Adipose tissue (tissue), 3 donors: ENCODE measurements around the gene CEACAM18. TPM values are rescaled to one million over a fixed set of nuclear protein-coding genes. Genes with fewer than 3 reads are reported as not detected.
"Not testable (repeated sequence)": the region's sequence is repeated elsewhere in the genome, so short reads cannot be mapped to it uniquely, and the experiment has no call there.

Experiments
- H3K27ac ChIP-seq: one replicate; pipeline ENCODE4 v1.5.1; 2013; ENCODE audit warnings: low read depth, low read length
- WGBS, 3 donors: extraction: QIAGEN DNeasy Blood & Tissue Kit; methylation state at CpG; one replicate each; pipeline ENCODE4 v1.1.7; 2013; 5-methylcytosine and 5-hydroxymethylcytosine counted together
- polyA plus RNA-seq, 3 donors: library from polyadenylated mRNA; stranded (reverse); fragments of 200-250 nt; gene quantifications; one replicate each; pipeline ENCODE4 v1.2.3, GENCODE V29; 2013
- donor health status: healthy with polysubstance abuse.
- donor health status: Bipolar disorder and iron deficiency.
- donor health status: healthy.

CEACAM18 gene
- not detected for polyA plus RNA-seq

- no peak within 1 kb of the TSS for H3K27ac ChIP-seq
- 51 to 69% (median 67%) methylated on average over 14 to 17 of the region's 17 CpGs for WGBS, 3 donors
Observed at GRCh38 chr19:51478381-51479234, at the start of gene CEACAM18. CEACAM18 (plus strand) TSS chr19:51478539.

GRCh38 chr19:51430221-51430620, 48.1 kb upstream of the CEACAM18 start:
- WGBS, 3 donors: 34 to 63% (median 54%) methylated on average over 3 of the region's 3 CpGs
- no peak overlapping the region for H3K27ac ChIP-seq

- no peak overlapping the region for H3K27ac ChIP-seq
- WGBS, 3 donors: 34 to 53% (median 42%) methylated on average over 3 of the region's 3 CpGs
Observed at GRCh38 chr19:51431124-51431523, 47.2 kb upstream of the CEACAM18 start.

GRCh38 chr19:51433043-51433442, 45.3 kb upstream of the CEACAM18 start:
- WGBS, 3 donors: 40 to 58% (median 42%) methylated on average over 4 of the region's 4 CpGs

GRCh38 chr19:51434456-51434855, 43.9 kb upstream of the CEACAM18 start:
- WGBS, 3 donors: 77 to 82% (median 80%) methylated on average over 1 of the region's 1 CpG
- no peak overlapping the region for H3K27ac ChIP-seq

More at GRCh38 chr19:51433043-51433442, 45.3 kb upstream of the CEACAM18 start:
- H3K27ac ChIP-seq: no peak overlapping the region

GRCh38 chr19:51439021-51439465, 39.3 kb upstream of the CEACAM18 start:
- H3K27ac ChIP-seq: no peak overlapping the region
- 38 to 57% (median 54%) methylated on average over 5 of the region's 5 CpGs for WGBS, 3 donors

GRCh38 chr19:51440052-51440451, 38.3 kb upstream of the CEACAM18 start:
- WGBS, 3 donors: 68 to 80% (median 70%) methylated on average over 2 of the region's 2 CpGs
- no peak overlapping the region for H3K27ac ChIP-seq

- 22 to 34% (median 30%) methylated on average over 11 of the region's 11 CpGs for WGBS, 3 donors
- H3K27ac ChIP-seq: no peak overlapping the region
Observed at GRCh38 chr19:51440846-51441409, 37.4 kb upstream of the CEACAM18 start.

- H3K27ac ChIP-seq: no peak overlapping the region
- 42 to 56% (median 44%) methylated on average over 31 of the region's 31 CpGs for WGBS, 3 donors
Observed at GRCh38 chr19:51441410-51442390, 36.6 kb upstream of the CEACAM18 start.

GRCh38 chr19:51447510-51447909, 30.8 kb upstream of the CEACAM18 start:
- not testable (repeated sequence) for H3K27ac ChIP-seq
- WGBS, 3 donors: 74 to 89% (median 76%) methylated on average over 3 of the region's 3 CpGs

GRCh38 chr19:51448011-51448410, 30.3 kb upstream of the CEACAM18 start:
- 78 to 87% (median 84%) methylated on average over 7 of the region's 7 CpGs for WGBS, 3 donors
- no peak overlapping the region for H3K27ac ChIP-seq

- H3K27ac ChIP-seq: no peak overlapping the region
- WGBS, 3 donors: 34 to 56% (median 34%) methylated on average over 13 of the region's 13 CpGs
Observed at GRCh38 chr19:51448411-51449016, 29.8 kb upstream of the CEACAM18 start.

- H3K27ac ChIP-seq: no peak overlapping the region
- 74 to 85% (median 81%) methylated on average over 5 of the region's 5 CpGs for whole genome bisulfite sequencing, 3 donors
Observed at GRCh38 chr19:51450730-51451307, 27.5 kb upstream of the CEACAM18 start.

- 63 to 72% (median 68%) methylated on average over 11 of the region's 11 CpGs for WGBS, 3 donors
- no peak overlapping the region for H3K27ac ChIP-seq
Observed at GRCh38 chr19:51456541-51457290, 21.6 kb upstream of the CEACAM18 start.

GRCh38 chr19:51457351-51458013, 20.9 kb upstream of the CEACAM18 start:
- WGBS, 3 donors: 71 to 82% (median 82%) methylated on average over 11 of the region's 11 CpGs
- H3K27ac ChIP-seq: no peak overlapping the region

- no peak within 1 kb of the TSS for H3K27ac ChIP-seq
- 59 to 68% (median 65%) methylated on average over 10 of the region's 10 CpGs for WGBS, 3 donors
Observed at GRCh38 chr19:51458051-51458645, 20.2 kb upstream of the CEACAM18 start, which contains the start of gene SIGLEC8. SIGLEC8 (minus strand) TSS chr19:51458454; CDS start chr19:51458387, 67 bp downstream.
